NCI-H2107 treated with DMSO at 0.1 percent for 48 hours (cell line): Measurements from ENCODE around the gene LAMA1.

Experiments
- DNase-seq: peaks from one replicate; lab custom pipeline; 2025; ENCODE audit not compliant: unreplicated experiment; lab: John Stamatoyannopoulos, UW

The LAMA1 gene

GRCh38 chr18:7049951-7050350 is 67.6 kb downstream of the LAMA1 start:
- no peak for DNase-seq

- DNase-seq: no peak
Measured at GRCh38 chr18:7048081-7048480, 69.5 kb downstream of the LAMA1 start.

- no peak for DNase-seq
Measured at GRCh38 chr18:7047336-7047735, 70.3 kb downstream of the LAMA1 start.

GRCh38 chr18:7038330-7038851 is 79.2 kb downstream of the LAMA1 start:
- DNase-seq: peak; percentile 47

- no peak for DNase-seq
Measured at GRCh38 chr18:7037470-7037869, 80.1 kb downstream of the LAMA1 start.

GRCh38 chr18:7035807-7036206 is 81.8 kb downstream of the LAMA1 start:
- no peak for DNase-seq

- no peak for DNase-seq
Measured at GRCh38 chr18:7034924-7035323, 82.7 kb downstream of the LAMA1 start.

GRCh38 chr18:7032537-7032936 is 85.1 kb downstream of the LAMA1 start:
- no peak for DNase-seq

- DNase-seq: no peak
Measured at GRCh38 chr18:7028625-7029024, 89.0 kb downstream of the LAMA1 start.

- no peak for DNase-seq
Measured at GRCh38 chr18:7025194-7025593, 92.4 kb downstream of the LAMA1 start.

- DNase-seq: no peak
Measured at GRCh38 chr18:7023581-7023980, 94.0 kb downstream of the LAMA1 start.

GRCh38 chr18:7023063-7023580 is 94.5 kb downstream of the LAMA1 start:
- no peak for DNase-seq

GRCh38 chr18:7021994-7022840 is 95.4 kb downstream of the LAMA1 start:
- peak; percentile 50 for DNase-seq

GRCh38 chr18:7020995-7021777 is 96.4 kb downstream of the LAMA1 start:
- no peak for DNase-seq

- no peak for DNase-seq
Measured at GRCh38 chr18:7017013-7017412, 100.6 kb downstream of the LAMA1 start.

- DNase-seq: no peak
Measured at GRCh38 chr18:7011142-7011541, 106.5 kb downstream of the LAMA1 start.

- DNase-seq: no peak
Measured at GRCh38 chr18:7004009-7004408, 113.6 kb downstream of the LAMA1 start.

- DNase-seq: peak; percentile 15
Measured at GRCh38 chr18:7002107-7002506, 115.5 kb downstream of the LAMA1 start.

- DNase-seq: no peak
Measured at GRCh38 chr18:7000484-7001096, 117.0 kb downstream of the LAMA1 start.

GRCh38 chr18:6997808-6998207 is 119.8 kb downstream of the LAMA1 start:
- DNase-seq: no peak

GRCh38 chr18:6994771-6995430 is 122.7 kb downstream of the LAMA1 start:
- no peak for DNase-seq
